OCI-LY3 (cell line): ENCODE measurements around the gene FGD6.

ENCODE experiments used
- H2AFZ ChIP-seq: fragments of 200-600, 300-600 bp; shearing (Covaris generic); 2 replicates; pipeline ENCODE4 v1.6.0; 2014; ENCODE audit warnings: antibody characterized with exemption, low read depth, low read length
- H3K27ac ChIP-seq: fragments of 200-600, 300-600 bp; sonication (generic); 2 replicates; pipeline ENCODE4 v1.5.1; 2014; ENCODE audit warnings: mild to moderate bottlenecking, low read length, moderate library complexity, mixed read lengths
- H3K27me3 ChIP-seq: fragments of 200-600, 300-600 bp; sonication (generic); 2 replicates; pipeline ENCODE4 v1.6.1; 2014; ENCODE audit warnings: low read depth, low read length, mixed read lengths
- H3K36me3 ChIP-seq: fragments of 200-600, 300-600 bp; sonication (generic); replicated peaks from 2 replicates; pipeline ENCODE3; 2014; ENCODE audit warnings: low read depth, low read length, mixed read lengths
- H3K4me1 ChIP-seq: fragments of 300-600, 200-600 bp; sonication (generic); 2 replicates; pipeline ENCODE4 v1.6.1; 2014; ENCODE audit warnings: low read length, mixed read lengths
- H3K4me2 ChIP-seq: fragments of 200-600, 300-600 bp; sonication (generic); 2 replicates; pipeline ENCODE4 v1.6.1; 2014; ENCODE audit warnings: low read length, mixed read lengths
- H3K4me3 ChIP-seq: fragments of 300-600, 200-600 bp; sonication (generic); 2 replicates; pipeline ENCODE4 v1.5.1; 2014; ENCODE audit warnings: antibody characterized with exemption, mild to moderate bottlenecking, low read length, moderate library complexity
- H3K79me2 ChIP-seq: fragments of 300-600, 200-600 bp; shearing (Covaris generic); 2 replicates; pipeline ENCODE4 v1.6.1; 2014; ENCODE audit warnings: mild to moderate bottlenecking, low read length, mixed read lengths
- H3K9ac ChIP-seq: fragments of 300-600, 200-600 bp; shearing (Covaris generic); 2 replicates; pipeline ENCODE4 v1.6.0; 2014; ENCODE audit warnings: mild to moderate bottlenecking, low read length, moderate library complexity
- H3K9me3 ChIP-seq: fragments of 200-600, 300-600 bp; shearing (Covaris generic); 2 replicates; pipeline ENCODE4 v1.6.1; 2014; ENCODE audit warnings: low read length, mixed read lengths; ENCODE audit not compliant: insufficient read depth
- H4K20me1 ChIP-seq: fragments of 200-600, 300-600 bp; sonication (generic); 2 replicates; pipeline ENCODE4 v1.6.1; 2016; ENCODE audit warnings: low read length, mixed read lengths; ENCODE audit not compliant: insufficient read depth
- CTCF ChIP-seq: fragments of 200-600, 300-600 bp; sonication (generic); IDR thresholded peaks from 2 replicates; pipeline ENCODE4 v1.5.1; 2014; ENCODE audit warnings: antibody characterized with exemption, low read length, low read depth
- EZH2phosphoT487 ChIP-seq: fragments of 200-600 bp; shearing (Covaris generic); IDR thresholded peaks from 2 replicates; pipeline ENCODE4 v1.6.1; 2018; ENCODE audit warnings: antibody characterized with exemption, mixed run types, low read depth

FGD6 gene

GRCh38 chr12:95231190-95231589 is 13.9 kb upstream of the FGD6 start:
- TF ChIP-seq CTCF = no peak
- TF ChIP-seq EZH2phosphoT487 = no peak
- Histone ChIP-seq H3K9me3 (no peaks in the 10 kb centered on the region), H3K79me2 (peaks cover 19% of the 10 kb centered on the region), H3K36me3 (peaks cover 3% of the 10 kb centered on the region), H3K4me2 (no peak overlapping the region), H3K4me3 (no peak overlapping the region), H3K27me3 (no peaks in the 10 kb centered on the region), H4K20me1 (no peaks in the 10 kb centered on the region), H3K9ac (no peak overlapping the region), H3K27ac (no peak overlapping the region), H2AFZ (no peak overlapping the region), H3K4me1 (peaks cover 5% of the 10 kb centered on the region; the same call in 1 of the 2 replicates)

DNA sequence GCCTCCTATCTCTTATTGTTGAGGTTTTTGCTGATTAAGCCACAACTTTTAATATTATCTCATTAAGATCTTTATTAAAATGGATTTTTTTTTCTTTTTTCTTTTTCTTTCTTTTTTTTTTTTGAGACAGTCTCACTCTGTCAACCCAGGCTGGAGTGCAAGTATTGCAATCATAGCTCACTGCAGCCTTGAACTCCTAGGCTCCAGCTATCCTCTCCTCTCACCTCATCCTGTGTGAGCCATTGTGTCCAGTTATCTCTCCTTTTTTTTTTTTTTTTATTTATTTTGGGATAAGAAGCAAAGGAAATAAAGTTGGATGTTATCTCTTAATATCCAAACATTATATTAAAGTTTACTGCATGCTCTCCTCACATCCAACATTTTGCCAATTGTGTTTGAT is 13.0 kb upstream of the FGD6 start:
- TF ChIP-seq CTCF (no peak), EZH2phosphoT487 (no peak)
- Histone ChIP-seq H3K27me3 (no peaks in the 10 kb centered on the region), H3K36me3 (peaks cover 3% of the 10 kb centered on the region), H3K4me3 (no peak overlapping the region), H3K9ac (no peak overlapping the region), H4K20me1 (no peaks in the 10 kb centered on the region), H3K27ac (no peak overlapping the region), H3K79me2 (peaks cover 19% of the 10 kb centered on the region), H3K4me1 (peaks cover 5% of the 10 kb centered on the region; the same call in 1 of the 2 replicates), H3K9me3 (no peaks in the 10 kb centered on the region), H3K4me2 (no peak overlapping the region), H2AFZ (no peak overlapping the region)

DNA sequence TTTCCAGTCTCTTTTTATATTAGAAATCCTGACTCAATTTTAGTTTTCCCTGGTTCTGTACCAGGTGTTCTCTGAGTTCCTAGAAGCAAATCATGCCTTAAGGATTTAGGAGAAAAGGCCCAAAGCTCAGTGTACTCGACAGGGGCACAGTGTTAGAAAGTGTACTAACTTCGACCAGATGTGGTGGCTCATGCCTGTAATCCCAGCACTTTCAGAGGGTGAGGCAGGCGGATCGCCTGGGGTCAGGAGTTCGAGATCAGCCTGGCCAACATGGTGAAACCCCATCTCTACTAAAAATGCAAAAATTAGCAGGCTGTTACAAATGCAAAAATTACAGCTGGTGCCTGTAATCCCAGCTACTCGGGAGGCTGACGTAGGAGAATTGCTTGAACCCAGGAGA is 12.4 kb upstream of the FGD6 start:
- Histone ChIP-seq H4K20me1 (no peaks in the 10 kb centered on the region), H3K36me3 (peaks cover 6% of the 10 kb centered on the region), H3K4me1 (peaks cover 5% of the 10 kb centered on the region; the same call in 1 of the 2 replicates), H3K27ac (no peak overlapping the region), H3K4me2 (no peak overlapping the region), H3K9me3 (no peaks in the 10 kb centered on the region), H3K79me2 (peaks cover 21% of the 10 kb centered on the region), H3K9ac (no peak overlapping the region), H3K27me3 (no peaks in the 10 kb centered on the region), H3K4me3 (no peak overlapping the region), H2AFZ (no peak overlapping the region)
- TF ChIP-seq CTCF = no peak
- TF ChIP-seq EZH2phosphoT487 = no peak

- no peak overlapping the region for H3K4me2 ChIP-seq
- H3K79me2 ChIP-seq = peaks cover 28% of the 10 kb centered on the region
Measured at GRCh38 chr12:95228617-95229016, 11.3 kb upstream of the FGD6 start.

More at GRCh38 chr12:95228617-95229016, 11.3 kb upstream of the FGD6 start:
- no peaks in the 10 kb centered on the region for H3K27me3 ChIP-seq
- no peak overlapping the region for H3K4me3 ChIP-seq
- no peak overlapping the region for H3K9ac ChIP-seq
- H2AFZ ChIP-seq = no peak overlapping the region
- H3K4me1 ChIP-seq = peaks cover 5% of the 10 kb centered on the region; the same call in 1 of the 2 replicates
- peaks cover 3% of the 10 kb centered on the region for H3K36me3 ChIP-seq
- TF ChIP-seq CTCF = no peak
- no peak for TF ChIP-seq EZH2phosphoT487
- no peaks in the 10 kb centered on the region for H3K9me3 ChIP-seq
- H3K27ac ChIP-seq = no peak overlapping the region
- peaks cover 9% of the 10 kb centered on the region; the same call in 1 of the 2 replicates for H4K20me1 ChIP-seq
